CD4-positive, alpha-beta T cell treated with Interleukin-1 beta for 1 hour (primary cell): Measurements from ENCODE around the gene CCL21.

Experiments
- DNase-seq, 2 donors: peaks; one replicate each; pipeline ENCODE4 v3.0.0-alpha.2; 2020 to 2022

CCL21 gene

DNA sequence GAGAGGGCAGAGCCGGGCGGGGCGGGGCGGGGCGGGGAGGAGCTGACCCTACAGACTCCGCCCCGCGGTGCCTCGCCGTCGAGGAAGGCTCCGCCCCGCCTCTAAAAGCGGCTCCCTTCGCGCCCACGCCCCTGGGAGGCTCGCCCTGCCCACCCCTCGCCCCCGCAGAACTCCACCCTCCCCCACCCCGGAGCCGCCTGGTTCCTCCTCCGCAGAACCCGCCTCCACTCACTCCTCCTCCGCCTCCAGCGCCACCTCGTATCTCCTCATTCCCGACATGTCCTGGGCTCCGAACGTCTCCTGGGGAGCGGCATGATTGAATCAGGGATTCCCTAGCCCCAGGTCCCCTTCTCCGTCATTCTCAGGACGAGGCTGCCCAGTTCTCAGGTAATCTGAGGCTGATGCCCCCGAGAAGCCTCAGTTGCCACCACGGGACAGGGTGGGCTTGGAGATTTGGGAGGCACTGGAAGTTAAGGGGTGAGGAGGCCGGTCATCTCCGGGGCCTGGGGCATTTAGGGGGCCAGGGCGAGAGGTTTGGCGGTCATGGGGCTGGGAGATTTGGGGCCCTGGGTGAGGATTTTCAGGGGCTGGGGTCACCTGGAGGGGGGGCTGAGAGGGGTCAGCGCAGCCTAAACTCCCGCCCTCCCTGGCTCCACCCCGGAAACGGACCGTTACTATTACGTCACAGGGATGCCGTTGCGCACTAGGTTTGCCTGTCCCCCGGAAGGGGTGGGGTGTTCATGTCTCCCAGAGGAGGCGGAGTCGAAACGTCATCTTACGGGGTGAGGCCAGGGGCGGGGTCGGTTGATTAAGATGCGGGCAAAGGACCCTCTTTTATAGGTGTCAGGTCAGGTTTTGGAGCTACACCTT lies 44.3 kb downstream of the CCL21 start:
- peak; percentile 93 to 94 for DNase-seq

DNA sequence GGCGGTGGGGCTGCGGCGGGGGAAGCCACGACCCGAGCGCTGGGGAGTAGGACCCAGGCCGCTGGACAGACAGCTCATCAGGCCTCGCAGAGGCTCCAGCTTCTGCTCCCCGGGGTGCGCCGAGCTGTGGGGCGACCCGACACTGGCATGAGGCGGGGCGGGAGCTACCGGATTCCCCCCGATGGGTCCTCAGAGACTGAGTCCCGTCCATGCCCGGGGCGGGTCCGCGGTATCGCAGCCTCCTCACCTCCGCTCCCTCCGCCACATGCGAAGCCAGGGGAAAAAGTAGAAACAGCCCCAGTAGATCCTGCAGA lies 44.9 kb downstream of the CCL21 start:
- DNase-seq: no peak

DNA sequence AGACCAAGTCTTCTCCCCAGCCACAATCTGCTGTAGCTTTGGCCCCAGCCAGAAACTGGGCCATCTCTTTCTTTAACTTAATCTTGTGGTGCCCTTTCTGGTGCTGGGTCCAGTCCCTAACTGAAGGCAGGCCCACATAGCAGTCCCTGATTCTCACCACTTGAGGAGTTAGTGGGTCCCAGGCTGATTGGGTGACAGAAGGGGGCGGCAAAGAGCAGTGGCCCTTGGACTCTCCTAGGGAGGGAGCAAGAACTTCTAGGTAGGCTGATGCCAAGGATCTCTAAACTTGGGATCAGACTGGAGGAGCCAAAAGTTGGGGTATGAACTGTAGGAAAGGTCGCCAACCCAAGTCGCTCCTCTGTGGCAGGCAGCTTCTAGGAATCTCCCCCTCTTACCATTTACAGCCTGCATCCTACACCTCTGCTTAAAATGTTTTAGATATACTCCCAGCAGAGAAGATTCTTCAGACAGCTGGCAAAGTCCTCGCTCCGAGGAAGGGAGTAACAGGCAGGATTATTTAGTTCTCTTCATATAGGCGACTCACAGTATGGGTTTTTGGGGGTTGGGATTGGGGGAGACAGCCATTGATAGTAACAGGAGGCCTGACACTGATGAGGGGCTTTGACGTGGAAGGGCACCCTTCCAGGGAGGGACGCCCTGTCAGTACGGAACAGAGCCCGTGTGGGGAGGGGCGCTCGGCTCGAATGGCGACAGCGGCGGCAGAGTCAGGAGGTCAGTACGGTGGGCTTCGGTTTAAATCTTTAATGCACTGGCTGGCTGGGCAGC lies 45.5 kb downstream of the CCL21 start:
- peak; percentile 76 to 83 for DNase-seq

DNA sequence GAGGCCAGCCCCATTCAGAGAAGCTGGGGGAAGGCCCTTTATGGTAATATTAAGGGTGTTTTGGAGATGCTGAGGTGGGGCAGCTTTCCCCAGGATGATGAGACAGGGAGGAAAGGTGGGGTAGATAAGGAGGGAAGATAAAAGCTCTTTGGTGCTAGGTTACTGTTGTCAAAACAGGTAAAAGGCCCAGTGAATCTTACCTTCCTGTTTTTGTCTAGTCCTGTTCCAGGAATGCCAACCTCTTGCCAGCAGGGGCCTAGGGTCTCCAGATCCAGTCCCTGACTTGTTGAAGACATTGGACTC lies 46.7 kb downstream of the CCL21 start:
- peak; percentile 53 to 76 for DNase-seq

DNA sequence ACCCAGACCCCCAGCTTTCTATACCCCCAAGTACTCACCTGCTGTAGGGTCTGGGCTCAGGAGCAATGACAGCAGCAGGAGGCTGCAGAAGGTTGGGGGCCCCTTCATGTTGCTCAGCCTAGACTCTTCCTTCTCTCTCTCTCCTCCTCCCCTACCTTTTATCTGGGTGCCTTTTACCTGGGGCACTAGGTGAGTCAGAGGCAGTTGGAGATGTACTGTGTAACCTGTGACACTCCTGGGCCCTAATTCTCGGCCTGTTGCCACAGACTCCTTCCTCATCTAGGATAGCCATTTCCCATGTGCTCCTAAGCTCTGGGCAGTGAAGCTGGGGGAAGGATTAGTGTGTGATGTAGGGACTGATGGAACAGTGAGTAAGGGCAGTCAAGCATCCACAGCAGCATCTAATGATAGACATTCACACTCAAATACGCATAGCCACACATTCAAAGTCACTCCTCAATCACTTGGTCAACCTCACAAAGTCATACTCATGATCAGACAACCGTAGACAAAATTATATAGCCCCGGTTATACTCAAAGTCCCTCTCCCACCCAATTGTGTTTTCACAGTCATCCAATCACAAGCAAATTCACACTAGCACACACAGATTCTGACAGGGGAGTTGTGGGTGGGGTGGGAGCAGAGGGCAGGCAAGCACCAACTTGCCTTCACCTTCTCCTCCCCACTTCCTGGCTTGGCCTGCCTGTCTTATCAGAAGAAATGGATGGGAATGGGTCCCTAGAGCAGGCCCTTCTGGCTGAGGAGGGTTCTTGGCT lies 47.2 kb downstream of the CCL21 start, which contains the start of gene CCL27:
TSS of gene CCL27 (minus strand) at position 132 of the 777 bp plus-strand sequence. CDS start at position 108, 24 bp downstream.
- DNase-seq: no peak

DNA sequence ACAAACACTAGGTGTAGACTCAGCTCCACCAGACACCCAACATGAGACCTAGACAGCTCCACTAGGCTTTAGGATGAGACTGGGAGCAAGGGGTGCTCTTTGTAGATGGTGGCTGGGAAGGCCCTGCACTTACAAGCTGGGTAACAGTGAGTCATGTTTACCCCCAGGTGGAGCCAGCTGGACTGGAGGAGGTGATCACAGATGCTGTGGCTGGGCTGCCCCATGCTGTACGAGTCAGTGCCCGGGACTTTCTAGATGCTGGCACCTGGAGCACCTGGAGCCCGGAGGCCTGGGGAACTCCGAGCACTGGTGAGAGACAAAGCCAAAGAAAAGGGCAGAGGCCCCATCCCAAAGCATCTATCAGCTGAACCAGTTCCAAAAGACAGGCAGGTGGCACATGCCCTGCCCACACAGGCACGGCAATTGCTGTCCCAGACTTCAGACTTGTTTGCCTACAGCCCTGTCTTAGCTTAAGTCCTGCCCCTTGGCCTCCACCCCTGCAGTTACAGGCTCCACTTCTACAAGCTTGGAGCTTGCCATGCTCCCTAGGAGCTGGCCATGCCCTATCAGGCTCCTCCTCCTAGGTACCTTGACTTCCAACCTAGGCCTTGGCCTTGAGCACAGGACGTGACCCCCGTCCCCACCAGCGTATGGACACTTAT lies 50.2 kb downstream of the CCL21 start:
- no peak for DNase-seq
